Lower leg skin (tissue), 4 donors: ENCODE data around the gene HBM. TPM values are rescaled to one million over a fixed set of nuclear protein-coding genes. Genes with fewer than 3 reads are reported as not detected.

Experiments used
- DNase-seq, 2 donors: peaks; one replicate each; pipeline ENCODE4 v3.0.0-alpha.2; 2019; ENCODE audit warnings: low spot score in 2 of 2
- H3K4me3 ChIP-seq: fragments of 200-600 bp; sonication (generic); 2 replicates; pipeline ENCODE4 v1.5.1; 2017; ENCODE audit warnings: mild to moderate bottlenecking, low read depth; ENCODE audit not compliant: poor library complexity, severe bottlenecking
- POLR2A ChIP-seq, 2 donors: fragments of 450-650 bp; IDR thresholded peaks; one replicate each; pipeline ENCODE4 v1.6.1; 2016 to 2017; ENCODE audit warnings: antibody characterized with exemption in 2 of 2, mild to moderate bottlenecking in 1 of 2, moderate library complexity in 1 of 2
- WGBS, 2 donors: methylation state at CpG; one replicate each; pipeline ENCODE4 v1.1.5; 2018; 5-methylcytosine and 5-hydroxymethylcytosine counted together
- intact Hi-C: fragments of 100-400 bp; cut with DNase I; formaldehyde crosslinking; loops from one replicate; pipeline ENCODE4 v1.15.0; 2023; ENCODE audit warnings: low total_unique reads
- total RNA-seq, 4 donors: library from RNA; depleted of rRNA; stranded (reverse); fragments of >200 nt; gene quantifications; one replicate each; pipeline ENCODE4 v1.1.0, GENCODE V29; 2016
- TF ChIP-seq, protein P1 (sequence below), 3 donors: fragments of 450-650 bp; IDR thresholded peaks; one replicate each; pipeline ENCODE4 v1.5.1; 2016; ENCODE audit warnings: antibody characterized with exemption in 3 of 3, mild to moderate bottlenecking in 3 of 3, moderate library complexity in 2 of 3

HBM gene, protein sequence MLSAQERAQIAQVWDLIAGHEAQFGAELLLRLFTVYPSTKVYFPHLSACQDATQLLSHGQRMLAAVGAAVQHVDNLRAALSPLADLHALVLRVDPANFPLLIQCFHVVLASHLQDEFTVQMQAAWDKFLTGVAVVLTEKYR
- total RNA-seq = not detected

DNA sequence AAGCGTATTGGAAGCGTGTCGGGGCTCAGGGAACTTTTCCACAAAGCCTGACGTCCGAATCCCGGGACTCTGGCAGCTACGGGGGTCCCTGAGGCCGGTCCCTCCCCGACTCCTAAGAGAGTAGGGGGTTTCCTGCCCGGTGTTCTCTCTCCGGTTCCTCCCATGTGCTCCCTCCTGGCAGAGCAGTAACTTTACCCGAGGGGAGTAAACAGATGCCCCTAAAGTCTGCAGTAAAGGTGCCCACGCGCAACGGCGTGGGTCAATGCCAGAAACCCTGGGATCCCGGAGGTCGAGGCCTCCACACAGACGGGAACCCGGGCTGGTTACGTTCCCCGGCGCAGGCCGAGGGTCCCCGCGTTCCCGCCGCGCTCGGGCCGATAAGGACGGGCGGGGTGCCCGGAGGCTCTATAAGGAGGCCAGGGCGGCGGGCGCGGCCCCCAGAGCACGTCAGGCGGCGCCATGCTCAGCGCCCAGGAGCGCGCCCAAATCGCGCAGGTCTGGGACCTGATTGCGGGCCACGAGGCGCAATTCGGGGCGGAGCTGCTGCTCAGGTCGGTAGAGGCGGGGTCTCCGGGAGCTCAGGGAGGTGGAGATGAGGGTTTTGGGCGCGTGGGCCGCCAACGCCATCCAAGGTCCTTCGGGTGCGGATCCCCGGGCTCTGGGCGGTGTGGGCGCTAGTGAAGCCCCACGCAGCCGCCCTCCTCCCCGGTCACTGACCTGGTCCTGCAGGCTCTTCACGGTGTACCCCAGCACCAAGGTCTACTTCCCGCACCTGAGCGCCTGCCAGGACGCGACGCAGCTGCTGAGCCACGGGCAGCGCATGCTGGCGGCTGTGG, at the start of gene HBM:
Gene HBM, plus strand, starts transcription at position 440 of the 836 bp plus-strand sequence. Its CDS starts 20 bp downstream, at position 460.
- TF ChIP-seq POLR2A (IDR thresholded peaks at IDR 0.05) = no peak
- intact Hi-C loops = no loop called here

DNA sequence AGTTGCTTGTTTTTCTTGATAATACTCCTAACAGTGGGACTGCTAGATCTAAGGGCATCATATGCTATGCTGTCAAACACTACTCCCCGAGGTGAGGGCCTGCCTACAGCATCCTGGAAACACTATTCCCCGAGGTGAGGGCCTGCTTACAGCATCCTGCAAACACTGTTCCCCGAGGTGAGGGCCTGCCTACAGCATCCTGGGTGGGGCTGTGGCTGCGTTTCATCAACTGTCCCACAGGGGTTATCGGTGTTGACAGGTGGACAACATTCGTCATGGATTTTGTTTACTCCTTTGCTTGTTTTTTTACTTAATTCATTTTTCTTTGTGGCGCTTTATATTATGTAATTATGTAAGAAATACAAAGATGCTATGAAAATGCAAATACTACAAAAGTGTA, 49.8 kb upstream of the HBM start:
- TF ChIP-seq, protein P1, sequence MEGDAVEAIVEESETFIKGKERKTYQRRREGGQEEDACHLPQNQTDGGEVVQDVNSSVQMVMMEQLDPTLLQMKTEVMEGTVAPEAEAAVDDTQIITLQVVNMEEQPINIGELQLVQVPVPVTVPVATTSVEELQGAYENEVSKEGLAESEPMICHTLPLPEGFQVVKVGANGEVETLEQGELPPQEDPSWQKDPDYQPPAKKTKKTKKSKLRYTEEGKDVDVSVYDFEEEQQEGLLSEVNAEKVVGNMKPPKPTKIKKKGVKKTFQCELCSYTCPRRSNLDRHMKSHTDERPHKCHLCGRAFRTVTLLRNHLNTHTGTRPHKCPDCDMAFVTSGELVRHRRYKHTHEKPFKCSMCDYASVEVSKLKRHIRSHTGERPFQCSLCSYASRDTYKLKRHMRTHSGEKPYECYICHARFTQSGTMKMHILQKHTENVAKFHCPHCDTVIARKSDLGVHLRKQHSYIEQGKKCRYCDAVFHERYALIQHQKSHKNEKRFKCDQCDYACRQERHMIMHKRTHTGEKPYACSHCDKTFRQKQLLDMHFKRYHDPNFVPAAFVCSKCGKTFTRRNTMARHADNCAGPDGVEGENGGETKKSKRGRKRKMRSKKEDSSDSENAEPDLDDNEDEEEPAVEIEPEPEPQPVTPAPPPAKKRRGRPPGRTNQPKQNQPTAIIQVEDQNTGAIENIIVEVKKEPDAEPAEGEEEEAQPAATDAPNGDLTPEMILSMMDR (IDR thresholded peaks at IDR 0.05) = no peak
- TF ChIP-seq POLR2A (IDR thresholded peaks at IDR 0.05) = no peak
- H3K4me3 ChIP-seq = no peak overlapping the region
- WGBS, 2 donors = 81 to 86% methylated on average over 7 of the region's 7 CpGs
- no peak for DNase-seq
- intact Hi-C loops = no loop called here

More for the DNA sequence above, at the start of gene HBM:
- no peak for DNase-seq
- 4 to 5% methylated on average over 44 to 53 of the region's 75 CpGs for WGBS, 2 donors
- no peak within 1 kb of the TSS for H3K4me3 ChIP-seq

DNA sequence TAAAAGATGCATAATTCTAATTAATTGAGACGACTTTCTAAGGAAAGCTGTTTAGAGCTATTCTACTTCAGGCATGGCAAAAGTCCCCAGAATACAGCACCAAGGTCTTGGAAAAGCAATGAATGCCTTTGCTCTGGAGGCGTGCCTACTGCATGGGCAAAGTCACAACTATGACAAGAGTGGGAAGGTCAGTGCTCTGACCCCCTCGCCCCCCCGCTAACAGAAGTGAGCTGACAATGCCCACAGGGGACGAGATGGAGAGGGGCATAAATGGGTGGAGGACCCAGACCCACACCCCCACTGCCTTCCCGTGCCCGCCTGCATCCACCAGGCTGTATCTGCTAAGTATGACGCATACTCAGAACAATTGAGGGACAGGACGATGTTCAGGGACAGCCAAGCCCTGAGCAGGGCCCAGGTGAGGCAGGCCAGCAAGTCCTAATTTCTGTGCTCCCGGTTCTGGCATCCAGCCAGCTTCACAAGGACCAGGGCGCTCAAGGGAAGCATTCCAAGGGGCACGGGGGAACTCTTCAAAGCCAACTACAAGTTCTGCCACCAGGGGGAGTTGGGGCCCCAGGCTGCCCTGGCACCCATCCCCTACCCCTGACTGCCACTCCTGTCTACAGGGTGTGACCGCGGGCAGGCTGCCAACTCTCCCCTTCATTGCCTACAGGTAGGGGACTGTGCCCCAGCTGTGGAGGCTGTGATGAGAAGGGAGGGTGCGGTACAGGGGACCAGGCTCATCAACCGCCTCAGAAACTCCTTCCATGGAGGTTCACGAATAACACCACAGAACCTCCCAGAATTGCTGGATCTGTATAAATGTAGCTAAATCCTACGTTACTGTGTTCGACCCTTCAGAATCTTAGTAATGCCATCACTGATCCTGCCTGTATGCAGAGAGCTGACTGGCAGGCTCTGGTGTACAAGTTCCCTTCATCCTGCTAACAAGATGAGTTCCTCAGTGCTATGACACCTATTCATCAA, 48.1 kb upstream of the HBM start:
- TF ChIP-seq POLR2A (IDR thresholded peaks at IDR 0.05) = no peak
- TF ChIP-seq, protein P1 (IDR thresholded peaks at IDR 0.05) = no peak
- no peak for DNase-seq
- H3K4me3 ChIP-seq = no peak overlapping the region
- intact Hi-C loops = no loop called here
- WGBS, 2 donors = 60 to 68% methylated on average over 18 to 19 of the region's 19 CpGs

DNA sequence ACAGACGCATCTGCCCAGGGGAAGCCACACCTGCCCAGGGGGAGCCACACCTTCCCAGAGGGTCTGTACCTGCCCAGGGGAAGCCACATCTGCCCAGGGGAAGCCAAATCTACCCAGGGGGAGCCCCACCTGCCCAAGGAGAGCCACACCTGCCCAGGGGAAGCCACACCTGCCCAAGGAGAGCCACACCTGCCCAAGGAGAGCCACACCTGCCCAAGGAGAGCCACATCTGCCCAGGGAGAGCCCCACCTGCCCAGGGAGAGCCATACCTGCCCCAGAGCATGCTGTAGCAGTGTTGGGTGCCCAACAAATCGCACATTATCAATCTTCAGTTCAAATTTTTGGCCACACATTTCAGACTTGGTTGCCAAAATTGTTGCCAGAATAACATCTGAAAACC, 46.9 kb upstream of the HBM start:
- intact Hi-C loops = no loop called here
- TF ChIP-seq, protein P1 (IDR thresholded peaks at IDR 0.05) = no peak
- no peak for TF ChIP-seq POLR2A (IDR thresholded peaks at IDR 0.05)
- no peak for DNase-seq
- no peak overlapping the region for H3K4me3 ChIP-seq
- 56 to 60% methylated on average over 2 of the region's 2 CpGs for WGBS, 2 donors

DNA sequence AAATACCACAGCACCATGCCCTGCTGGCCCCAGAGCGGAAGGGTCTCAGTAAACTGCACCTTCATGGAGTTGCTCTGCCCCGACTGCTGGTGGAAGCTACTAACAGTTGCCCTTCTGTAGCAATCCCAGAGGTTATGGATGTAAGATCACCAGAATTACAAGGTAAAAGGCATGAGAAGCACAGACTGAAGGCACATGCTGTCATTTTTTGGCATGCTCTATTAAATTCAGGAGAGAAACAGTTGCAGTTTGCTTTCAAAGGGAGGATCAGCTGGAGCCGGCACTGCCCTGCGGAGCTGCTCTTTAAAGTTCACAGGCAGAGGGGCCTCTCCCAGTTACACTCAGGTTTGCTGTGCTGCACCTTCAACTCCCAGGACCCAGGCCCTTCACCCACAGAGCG, 46.5 kb upstream of the HBM start:
- no peak overlapping the region for H3K4me3 ChIP-seq
- intact Hi-C loops = no loop called here
- DNase-seq = no peak
- TF ChIP-seq, protein P1 (IDR thresholded peaks at IDR 0.05) = no peak
- TF ChIP-seq POLR2A (IDR thresholded peaks at IDR 0.05) = no peak
- 91 to 93% methylated on average over 5 of the region's 5 CpGs for WGBS, 2 donors
